LoVo (cell line): ENCODE data around the gene PCNX4.

ENCODE experiments used
- DNase-seq: peaks from one replicate; pipeline ENCODE4 v3.0.0-alpha.2; 2016; ENCODE audit warnings: low spot score

The PCNX4 gene

DNA sequence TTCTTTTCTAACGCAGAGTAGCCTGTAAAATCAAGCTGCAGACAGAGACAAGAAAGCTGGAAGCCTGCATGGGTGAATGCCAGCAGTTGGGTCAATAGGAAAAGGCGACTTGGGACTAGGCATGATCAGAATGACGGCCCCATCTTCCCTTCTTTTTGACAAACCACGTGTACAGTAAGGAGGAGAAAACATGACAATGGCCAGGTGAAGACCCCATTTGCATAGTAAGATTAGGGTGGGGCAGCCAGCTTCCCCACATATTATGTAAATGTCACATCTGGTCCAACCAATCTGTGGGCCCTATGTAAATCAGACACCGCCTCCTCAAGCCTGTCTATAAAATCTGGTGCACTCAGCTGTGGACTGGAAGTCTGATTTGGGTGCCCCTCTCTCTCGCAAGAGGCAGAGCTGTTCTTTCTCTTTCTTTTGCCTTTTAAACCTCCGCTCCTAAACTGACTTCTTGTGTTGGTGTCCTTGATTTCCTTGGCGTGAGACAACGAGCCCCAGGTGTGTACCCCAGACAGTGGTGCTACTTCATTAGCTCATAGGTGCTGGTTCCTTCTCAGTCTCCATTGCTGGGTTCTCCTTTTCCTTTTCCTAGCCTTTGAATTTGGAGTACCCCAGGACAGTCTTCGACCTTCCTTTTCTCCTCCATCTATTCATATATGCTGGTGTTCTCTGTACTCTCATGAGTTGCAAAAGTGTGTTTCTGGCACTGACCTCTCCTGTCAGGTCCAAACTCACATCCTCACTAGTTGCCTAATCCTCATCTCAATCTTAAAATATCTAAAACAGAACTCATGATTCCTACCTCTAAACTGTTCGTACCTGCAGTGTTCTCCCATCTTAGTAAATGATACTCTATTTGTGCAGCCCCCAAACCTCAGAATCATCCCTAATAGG lies 82.9 kb downstream of the PCNX4 start:
- DNase-seq: no peak

DNA sequence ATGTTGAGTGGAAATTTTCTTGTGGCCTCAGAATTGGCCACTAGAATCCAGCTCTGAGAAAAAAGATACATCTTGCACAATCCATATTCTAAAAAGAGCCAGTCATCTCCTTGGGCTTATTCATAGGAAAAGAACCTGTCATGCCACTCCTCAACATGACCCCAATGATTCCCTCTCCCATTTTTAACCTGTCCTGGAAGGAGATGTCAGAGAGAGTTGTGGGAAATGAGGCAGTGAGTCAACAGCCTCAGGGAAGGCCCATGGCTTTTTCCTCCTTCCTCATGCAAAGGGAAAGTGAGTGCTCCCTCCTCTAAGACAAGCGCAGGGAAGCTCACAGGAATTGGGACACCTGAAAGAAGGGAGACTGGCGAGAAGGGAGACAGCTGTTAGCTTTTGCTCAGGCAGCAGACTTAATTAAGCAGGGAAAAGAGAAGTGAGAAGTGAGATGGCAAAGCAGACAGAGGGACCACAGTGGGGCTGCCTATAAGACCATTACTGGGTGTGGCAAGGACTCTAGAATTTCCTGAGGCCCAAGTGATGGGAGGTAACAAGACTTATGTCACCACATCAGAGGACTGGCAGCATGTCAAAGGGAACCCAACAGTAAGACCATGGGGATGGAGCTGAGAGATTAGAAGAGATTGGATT lies 83.7 kb downstream of the PCNX4 start:
- DNase-seq: no peak

DNA sequence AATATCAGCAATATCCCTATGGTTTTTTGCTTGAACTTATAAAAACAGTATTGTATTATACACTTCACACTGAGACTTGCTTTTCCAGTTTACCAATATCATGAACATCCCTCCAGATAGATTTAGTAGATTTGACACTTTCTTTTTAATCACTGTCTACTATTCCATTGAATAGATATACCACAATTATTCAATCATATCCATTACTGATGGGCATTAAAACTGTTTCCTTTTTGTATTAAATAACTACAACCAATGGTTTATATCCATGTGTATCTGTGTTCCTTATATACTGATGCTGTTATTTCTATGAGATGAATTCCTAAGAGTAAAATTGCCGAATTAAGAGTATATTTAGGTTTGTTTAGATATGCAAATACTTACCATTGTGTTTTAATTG lies 86.4 kb downstream of the PCNX4 start:
- DNase-seq: no peak

DNA sequence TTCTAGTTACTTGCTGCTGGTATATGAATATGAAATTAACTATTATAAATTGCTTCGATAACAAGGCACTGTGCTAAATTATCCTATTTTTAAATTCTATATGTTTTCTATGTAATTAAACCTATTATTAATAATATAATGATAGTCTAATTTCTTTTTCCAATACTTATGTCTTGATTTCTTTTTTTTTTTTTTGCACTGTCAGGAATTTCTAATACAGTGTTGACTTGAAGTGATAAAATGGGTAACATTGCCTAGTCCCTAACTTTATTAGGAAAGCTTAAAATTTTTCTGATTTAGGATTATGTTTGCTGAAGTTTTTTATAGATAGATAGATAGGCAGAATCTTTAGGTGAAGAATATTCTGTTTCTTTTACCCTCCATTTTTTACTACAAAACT lies 87.1 kb downstream of the PCNX4 start:
- no peak for DNase-seq

DNA sequence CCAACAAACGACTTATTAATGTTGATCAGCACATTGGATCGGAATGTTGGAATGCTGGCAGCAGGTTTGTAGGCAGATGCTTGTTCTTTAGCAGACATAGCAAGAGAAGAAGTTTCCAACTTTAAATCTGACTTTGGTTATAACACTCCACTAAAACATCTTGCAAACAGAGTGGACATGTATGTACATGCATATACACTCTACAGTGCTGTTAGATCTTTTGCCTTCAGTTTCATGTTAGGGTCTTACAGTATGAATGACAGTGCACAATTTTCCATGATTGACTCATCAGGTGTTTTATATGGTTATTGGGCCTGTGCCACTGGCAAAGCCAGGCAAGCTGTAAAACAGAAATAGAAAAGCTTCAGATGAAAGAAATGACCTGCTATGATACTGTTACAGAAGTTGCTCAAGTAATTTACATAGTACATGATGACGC lies 87.7 kb downstream of the PCNX4 start:
- DNase-seq: peak; percentile 62

DNA sequence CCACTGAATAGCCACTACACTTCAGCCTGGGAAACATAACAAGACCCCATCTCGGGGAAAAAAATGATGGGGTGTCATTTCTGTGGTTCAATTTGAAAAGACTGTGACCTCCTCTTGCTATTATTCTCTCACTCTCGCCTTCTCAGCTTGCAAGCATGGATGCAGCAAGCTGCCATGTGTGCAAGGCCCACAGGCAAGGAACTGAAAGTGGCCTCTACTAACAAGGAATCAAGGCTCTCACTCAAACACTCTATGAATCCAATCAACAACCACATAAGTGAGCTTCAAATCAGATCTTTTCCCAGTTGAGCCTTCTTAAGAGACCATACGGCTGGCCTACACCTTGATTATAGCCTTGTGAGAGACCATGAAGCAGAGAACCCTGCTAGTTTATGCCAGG lies 91.4 kb downstream of the PCNX4 start:
- no peak for DNase-seq

DNA sequence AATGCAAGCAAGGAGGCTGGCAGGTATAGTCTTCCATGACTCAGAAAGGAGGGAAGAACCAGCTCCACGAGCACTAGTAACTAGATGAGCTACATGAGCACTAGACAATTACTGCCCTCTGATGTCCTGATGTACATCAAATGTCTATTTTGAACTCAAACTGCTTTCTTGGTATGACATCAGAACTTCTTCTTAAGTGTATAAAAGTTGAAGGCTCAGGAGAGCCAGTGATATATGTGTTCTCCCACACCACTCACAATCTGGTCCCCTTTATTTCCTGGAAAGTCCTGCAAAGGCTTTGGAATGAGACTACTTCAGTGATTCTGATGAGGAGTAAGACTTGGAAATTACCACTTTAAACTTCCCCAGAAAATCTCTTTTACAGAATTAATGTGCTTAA lies 92.0 kb downstream of the PCNX4 start:
- DNase-seq: no peak

DNA sequence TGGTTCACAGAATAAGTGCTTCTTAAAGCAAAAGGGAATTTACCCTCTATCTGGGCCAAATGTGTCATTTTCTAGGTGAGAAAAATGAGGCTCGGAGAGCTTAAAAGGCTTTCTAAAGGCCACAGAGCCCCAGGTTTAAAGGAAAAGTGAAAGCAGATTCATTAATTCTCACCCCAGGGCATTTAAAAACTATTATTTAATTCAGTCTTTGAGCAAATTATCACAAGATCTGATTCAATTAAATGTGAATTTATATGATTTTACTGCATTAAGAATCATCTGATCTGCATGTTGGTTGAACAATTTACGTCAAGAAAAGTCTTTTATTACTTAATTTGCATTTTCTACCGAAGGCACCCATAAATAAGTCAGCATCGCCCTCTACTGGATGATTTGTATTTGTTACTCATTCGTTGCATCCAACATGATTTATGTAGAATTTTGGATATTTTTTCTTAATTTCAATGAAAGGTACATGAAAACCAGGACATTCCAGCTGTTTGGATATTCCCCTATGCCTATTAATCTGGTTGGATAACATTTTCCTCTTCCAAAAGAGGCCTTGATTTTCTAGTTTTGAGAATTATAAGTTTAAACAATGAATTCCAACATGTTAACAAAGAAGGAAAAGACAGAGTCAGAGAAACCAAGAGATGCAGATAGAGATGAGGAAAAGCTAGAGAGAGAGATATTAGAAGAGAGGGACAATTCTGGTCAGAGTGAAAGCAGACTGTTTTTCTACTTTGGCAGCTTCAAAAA lies 92.6 kb downstream of the PCNX4 start:
- DNase-seq: peak; percentile 77

DNA sequence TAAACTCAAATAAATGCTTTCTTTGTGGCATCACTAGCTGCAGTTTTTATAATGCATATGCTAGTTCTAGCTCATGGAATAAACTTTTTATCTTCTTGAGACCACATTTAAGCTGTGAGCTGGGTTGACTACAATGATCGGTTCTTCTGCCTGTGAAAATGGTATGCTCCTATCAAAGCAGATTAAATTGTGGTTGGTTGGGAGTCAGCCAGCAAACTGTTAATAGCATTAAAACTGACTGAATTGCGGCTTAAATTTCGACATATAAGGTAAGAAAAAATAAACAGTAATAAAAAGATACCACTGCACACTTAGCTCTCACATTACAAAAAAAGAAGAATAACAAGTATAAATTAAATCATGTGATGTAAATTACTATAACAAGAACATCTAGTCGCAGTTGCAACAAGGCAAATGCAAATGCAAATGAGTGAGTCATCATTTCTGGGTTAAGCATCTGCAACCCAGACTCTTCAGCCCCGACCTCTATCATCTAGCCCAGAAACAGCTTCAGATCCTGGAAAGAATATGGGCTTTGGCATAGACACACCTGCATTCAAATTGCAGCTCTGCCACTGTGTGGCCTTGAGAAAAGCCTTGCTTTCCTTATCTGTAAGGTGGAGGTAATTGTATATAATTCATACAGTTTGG lies 93.3 kb downstream of the PCNX4 start:
- DNase-seq: no peak

DNA sequence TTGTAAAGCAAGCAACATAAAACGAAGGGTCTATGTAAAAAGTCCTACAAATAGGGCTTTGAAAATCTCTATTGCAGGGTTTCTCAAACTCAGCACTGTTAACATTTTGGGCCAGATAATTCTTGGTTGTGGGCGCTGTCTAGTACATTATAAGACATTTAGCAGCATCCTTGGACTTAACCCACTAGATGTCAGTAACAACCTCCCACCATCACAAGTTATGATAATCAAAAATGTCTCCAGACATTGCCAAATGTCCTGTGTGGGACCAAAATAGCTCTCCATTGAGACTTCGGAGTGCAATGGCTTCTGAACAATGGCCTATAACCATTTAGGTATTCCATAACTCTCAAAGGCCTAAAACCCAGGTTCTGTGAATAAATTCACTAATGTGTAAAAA lies 96.4 kb downstream of the PCNX4 start:
- no peak for DNase-seq

DNA sequence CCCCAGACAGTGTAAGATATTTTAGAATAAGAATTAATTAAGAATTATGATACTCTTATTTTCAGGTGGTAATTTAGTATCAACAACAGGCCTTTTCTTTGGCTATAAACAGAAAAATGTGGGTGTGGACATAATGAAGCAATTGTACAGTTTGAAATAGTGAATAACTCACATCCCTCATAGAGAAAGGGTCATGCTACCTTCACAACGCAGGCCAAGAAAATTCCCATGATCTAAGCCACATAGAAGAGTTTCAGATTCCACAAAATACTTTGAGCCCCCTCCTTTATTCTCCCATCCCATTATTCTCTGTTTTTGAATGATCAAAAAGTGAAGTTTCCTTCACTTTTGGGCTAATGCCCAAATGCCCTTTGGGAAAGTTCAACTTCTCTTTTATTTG lies 97.0 kb downstream of the PCNX4 start:
- DNase-seq: no peak

DNA sequence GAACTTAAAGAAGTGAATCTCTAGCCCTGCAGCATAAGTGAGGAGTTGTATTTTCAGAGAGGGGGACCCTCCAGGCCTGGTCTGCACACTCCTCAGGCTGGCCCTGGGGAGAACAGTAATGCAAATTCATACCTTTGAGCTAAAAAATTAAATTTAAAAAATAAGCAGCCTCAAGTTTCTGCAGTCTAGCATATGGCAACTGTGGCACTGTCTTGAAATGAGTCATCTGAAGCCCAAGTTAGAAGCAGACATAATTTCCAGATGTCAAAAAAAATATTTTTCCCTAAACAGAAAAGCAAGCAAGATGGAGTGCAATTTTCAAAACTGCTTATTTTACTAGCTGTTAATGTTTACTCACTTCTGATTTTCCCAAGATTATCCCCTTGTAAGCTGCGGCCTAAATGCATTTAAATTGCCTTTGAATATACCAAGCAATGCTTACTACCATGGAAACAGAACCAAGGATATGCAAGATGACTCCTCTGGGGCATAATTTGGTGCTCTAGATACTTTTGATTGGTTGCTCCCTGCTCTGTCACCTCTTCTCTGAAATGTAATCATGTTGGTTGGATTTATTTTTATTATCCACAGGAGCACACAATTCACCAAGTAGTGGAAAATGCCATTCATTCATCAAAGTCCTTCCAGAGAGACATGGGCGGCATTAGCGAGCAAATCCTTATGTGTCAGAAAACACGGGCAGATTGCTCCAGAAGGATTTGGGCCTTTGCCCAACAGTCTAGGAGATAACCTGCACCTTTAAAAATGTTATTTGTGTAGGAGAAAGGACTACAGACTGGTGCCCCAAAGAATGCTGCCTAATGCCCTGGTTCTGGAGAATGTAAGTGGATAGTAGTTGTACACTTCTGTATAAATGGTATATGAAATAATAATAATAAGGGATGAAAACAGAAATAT lies 98.5 kb downstream of the PCNX4 start:
- DNase-seq: no peak

DNA sequence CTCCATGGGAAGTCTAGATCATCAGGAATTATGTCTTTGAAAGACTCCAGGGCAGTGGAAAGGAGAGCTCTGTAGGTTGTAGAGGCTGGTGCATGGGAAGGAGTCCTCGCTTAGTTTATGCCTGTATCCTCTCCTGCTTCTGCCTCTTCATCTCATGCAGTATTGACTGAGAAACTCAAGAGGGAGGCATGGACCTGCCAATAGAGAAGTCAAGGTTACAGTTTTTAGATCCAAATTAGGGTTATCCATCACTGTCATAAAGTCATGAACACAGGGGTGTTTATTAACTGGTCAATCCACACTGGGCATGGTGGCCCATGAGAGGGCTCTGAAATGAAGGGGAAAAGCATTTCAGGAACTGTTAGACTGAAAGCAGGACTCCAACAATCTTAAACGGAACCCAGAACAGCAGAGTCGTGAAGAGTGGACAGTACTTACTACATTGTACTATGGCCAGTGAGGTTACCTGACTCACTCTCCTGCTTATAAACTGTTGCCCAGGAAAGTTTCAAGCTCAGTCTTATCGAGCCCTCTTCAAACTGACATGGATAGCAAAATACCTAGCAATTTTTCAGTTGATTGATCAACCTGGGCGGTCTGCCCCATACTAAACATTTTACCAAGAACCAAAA lies 103.6 kb downstream of the PCNX4 start:
- no peak for DNase-seq

DNA sequence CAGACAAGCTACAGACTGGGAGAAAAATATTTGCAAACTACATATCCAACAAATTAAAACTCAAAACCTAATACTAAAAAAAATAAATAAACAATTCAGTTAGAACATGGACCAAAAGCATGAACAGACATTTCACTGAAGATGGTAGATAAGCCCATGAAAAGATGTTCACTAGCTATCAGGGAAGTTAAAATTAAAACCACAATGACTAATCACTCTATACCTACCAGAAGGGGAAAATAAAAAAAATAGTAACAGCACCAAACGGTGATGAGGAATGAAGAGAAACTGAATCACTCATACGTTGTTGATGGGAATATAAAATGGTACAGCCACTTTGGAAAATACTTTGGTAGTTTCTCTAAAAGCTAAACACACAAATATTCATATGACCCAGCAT lies 104.6 kb downstream of the PCNX4 start:
- no peak for DNase-seq

DNA sequence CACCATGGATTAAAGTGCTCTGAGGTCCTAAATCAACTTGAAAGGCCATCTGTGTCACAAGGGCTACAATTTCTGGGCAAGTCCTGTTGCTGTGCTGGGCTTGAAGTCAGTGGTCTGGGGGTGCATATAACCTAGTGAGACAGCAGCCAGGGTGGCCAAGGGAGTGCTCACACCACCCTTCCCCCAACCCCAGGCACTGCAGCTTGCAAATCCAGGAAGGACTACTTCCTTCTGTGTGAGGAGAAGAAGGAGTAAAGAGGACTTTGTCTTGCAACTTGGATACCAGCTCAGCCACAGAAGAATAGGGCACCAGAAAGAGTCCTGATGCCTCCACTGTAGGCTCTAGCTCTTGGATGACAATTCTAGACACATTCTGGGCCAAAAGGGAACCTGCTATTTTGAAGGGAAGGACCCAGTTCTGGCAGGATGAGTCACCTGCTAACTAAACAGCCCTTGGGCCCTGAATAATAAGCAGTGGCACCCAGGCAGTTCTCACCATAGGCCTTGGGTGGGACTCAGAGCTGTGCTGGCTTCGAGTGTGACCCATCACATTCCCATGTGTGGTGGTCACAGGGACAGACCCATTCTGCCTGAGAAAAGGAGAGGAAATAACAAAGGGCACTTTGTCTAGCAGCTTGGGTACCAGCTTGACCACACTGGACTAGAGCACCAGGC lies 106.0 kb downstream of the PCNX4 start:
- no peak for DNase-seq

DNA sequence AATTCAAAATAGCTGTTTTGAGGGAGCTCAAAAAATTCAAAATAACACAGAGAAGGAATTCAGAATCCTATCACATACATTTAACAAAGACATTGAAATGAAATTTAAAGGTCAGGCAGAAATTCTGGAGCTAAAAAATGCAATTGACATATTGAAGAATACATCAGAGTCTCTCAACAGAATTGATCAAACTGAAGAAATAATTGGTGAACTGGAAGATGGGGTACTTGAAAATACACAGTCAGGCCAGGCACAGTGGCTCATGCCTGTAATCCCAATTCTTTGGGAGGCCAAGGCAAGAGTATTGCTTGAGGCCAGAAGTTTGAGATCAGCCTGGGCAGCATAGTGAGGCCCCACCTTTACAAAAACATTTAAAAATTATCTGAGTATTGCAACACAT lies 107.6 kb downstream of the PCNX4 start:
- no peak for DNase-seq

DNA sequence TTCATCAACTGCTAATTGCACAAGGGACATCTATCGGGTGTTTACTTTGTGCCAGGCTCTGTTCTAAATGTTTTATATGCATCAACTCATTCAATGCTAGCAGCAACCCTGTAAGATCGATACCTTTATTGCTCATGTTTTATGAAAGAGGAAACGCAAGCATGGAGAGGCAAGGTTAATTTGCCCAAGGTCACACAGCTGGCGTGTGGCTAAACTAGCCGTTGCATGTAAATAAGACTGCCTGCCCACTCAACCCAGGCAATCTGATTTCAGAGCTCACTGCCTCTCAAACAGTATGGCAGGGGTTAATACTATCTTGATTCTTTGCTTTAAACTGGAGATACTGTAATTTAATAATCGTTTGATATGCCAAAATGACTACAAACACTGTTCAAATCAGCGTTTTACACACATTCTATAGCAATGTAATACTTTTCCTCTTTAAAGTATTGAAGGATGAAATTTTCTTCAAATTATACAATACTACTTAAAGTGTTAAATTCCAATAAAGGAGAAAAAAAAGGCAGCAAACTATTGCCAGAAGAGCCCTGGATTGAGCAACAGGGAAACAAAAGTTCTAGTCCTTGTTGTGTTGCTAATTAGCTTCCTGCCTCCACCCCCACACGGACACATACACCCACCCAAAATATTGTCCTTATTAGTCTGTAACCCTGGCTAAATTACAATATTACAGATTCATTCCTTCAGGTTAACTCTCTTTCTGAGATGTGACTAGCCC lies 112.5 kb downstream of the PCNX4 start:
- DNase-seq: no peak

DNA sequence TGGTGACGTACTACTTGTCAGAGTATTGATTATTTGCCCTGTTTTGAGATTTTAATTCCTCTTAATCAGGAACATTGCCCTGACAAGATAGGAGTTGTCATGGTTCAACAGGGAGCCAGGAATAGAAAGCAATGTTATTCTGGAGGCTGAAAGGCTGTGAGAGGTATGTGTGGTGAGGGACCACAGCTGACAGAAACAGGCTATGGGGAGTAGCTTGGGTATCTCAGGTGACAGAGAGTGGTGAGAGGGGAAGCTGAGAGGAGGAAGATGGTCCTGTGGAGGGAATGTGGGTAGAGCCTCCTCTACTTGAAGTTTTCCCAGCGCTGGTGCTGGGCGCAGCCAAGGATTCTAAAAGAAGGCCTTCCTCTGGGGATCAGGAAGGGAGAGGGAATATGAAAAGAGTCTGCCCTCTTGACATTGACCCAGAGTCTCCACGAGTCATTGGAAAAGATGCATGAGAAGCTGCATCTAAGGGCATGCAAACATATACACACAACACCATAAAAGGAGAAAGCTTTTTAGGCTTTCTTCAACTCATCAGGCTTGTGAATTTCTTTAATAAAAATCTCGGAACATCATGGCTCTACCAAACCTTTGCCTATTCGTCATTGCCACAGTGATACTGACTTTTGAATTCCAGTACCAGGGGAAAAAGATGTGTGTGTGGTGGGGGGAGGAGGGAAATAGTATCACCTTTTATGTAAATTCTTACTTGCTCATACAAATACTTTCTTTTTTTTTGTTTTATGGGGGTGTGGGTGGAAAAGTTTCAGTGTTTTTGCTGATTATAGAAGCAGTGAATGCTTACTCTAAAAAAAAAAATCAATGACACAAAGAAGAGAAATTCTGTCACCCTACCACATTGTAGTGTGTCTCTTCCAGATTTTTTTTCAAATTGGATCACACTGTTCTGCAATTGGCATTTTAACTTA lies 113.4 kb downstream of the PCNX4 start:
- DNase-seq: no peak
